GM18858 (cell line): Measurements from ENCODE around the gene ARHGAP28.
"Not testable (repeated sequence)": the region's sequence is repeated elsewhere in the genome, so short reads cannot be mapped to it uniquely, and the experiment has no call there.

Source experiments
- ATAC-seq: cut with Tn5 transposase; IDR thresholded peaks from one replicate; pipeline ENCODE4 v1.9.1; 2021; ENCODE audit not compliant: unreplicated experiment

Gene ARHGAP28

GRCh38 chr18:6920099-6920955, 190.8 kb downstream of the ARHGAP28 start:
- ATAC-seq: no peak

DNA sequence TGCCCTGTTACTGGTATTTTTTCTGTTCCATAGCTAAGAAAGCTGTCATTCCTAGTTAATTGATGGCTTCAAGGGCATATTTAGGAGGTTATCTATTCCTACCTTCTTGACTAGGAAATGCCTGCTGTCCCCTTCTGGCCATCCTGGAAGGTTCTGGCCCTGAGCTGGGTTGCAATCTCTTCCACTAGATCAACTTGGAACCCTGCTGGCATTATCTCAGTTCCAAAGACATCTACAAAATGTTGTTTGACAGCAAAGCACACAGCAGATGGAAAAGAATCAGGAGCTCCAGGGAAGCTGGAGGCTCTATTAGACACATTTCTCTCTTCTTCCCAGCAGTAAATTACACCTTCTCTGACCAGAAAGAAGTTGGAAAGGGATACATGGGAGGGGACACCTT, 192.1 kb downstream of the ARHGAP28 start:
- no peak for ATAC-seq

GRCh38 chr18:6923220-6923619, 193.7 kb downstream of the ARHGAP28 start:
- no peak for ATAC-seq

DNA sequence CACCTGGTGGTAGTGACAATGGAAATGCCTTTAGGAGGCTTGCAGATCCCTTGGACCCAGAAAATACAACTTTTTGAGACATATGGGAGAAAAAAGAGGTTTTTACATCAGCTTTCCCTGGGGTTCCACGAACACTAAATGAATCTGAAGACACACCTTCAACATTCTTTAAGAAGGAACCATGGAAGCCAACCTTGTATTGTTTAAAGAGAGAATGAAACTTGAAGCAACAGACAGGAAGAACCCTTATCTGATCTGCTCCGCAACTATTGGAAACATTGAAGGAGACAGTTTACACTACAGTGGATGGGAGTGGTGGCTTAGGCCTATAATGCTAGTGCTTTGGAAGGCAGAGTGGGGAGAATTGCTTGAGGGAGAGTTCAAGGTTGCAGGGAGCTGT, 197.6 kb downstream of the ARHGAP28 start:
- no peak for ATAC-seq

DNA sequence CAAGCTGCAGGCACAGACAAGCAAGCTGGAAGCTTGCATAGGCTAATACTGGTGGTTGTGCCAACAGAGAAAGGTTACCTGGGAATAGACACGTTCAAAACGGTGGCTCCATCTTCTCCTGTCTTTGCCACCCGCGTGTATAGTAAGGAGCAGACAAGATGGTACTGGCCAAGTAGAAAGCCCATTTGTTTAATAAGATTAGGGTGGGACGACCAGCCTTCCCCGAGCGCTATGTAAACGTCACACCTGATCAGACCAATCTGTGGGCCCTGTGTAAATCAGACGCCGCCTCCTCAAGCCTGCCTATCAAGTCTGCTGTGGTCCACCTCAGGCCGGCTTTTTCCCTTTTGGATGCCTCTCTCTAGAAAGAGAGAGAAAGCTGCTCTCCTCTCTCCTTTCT, 198.8 kb downstream of the ARHGAP28 start:
- ATAC-seq: no peak

- ATAC-seq: no peak
These were observed 200.0 kb downstream of the ARHGAP28 start for GRCh38 chr18:6929370-6930102.

DNA sequence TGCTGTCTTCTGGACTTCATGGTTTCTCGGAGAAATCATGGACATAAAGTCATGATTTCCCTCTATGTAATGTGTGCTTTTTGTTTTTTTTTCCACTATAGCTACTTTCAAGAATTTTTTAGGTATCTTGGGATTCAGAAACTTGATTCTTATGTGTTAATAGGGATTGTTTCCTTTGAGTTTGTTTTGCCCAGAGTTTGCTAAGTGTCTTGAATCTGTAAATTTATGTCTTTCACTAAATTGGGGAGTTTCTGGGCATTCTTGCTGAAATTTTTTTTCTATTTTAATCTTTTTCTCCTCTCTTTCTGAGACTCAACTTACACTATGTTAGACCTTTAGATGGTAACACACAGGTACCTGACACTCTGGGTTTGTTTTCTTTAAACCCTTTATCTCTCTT, 205.3 kb downstream of the ARHGAP28 start:
- ATAC-seq: no peak

- no peak for ATAC-seq
These were observed 208.5 kb downstream of the ARHGAP28 start for GRCh38 chr18:6938003-6938402.

DNA sequence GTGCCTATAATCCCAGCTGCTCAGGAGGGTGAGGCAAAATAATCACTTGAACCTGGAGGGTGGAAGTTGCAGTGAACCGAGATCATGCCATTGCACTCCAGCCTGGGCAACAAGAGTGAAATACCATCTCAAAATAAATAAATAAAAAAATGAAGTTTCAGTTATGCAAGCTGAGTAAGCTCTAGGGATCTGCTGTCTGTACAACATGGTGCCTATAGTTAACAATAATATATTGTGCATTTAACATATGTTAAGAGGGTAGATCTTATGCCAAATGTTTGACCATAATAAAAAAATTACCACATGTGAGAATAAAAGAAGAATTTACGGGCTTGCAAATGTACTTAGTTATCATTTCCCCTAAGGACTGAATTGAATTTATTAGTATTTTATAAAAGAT, 208.9 kb downstream of the ARHGAP28 start:
- ATAC-seq: not testable (repeated sequence)

- no peak for ATAC-seq
These were observed 210.5 kb downstream of the ARHGAP28 start for GRCh38 chr18:6939972-6940371.

DNA sequence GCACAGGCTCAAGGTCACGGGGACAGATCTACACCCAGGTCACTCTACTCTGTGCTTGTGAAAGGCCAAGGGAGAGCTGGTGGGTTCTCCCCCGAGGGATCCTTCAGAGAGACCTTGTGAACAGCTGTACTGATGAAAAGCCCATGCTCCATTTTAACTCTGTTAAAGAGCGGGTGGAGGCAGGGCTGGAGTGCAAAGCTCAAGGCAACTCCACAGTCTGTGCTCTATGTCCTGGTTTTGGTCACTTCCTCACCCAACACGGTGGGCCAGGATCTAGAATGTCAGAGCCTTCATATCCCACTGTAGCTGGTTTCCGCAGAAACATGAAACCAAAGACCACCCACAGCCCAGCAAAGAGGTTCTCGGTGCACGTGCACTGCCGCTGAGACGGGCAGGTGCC, 210.9 kb downstream of the ARHGAP28 start:
- ATAC-seq: no peak

GRCh38 chr18:6941996-6942395, 212.5 kb downstream of the ARHGAP28 start:
- no peak for ATAC-seq

DNA sequence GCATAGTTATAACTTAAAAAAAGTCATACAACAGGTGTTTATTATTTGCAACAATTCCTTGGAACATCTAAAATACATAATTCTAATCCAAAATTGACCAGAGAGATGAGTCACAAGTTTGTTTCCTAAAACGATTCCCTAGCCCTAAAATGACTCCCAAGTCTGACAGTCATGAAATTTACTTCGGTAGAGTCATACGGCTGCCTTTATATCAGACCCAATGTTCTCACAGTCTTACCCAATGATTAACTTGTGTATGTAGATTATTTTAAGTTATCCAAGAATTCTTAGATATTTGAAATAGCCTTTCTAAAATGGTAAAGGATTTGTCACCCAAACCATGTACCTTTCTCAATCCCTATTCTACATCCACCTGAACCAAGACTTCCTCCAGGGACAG, 213.2 kb downstream of the ARHGAP28 start:
- no peak for ATAC-seq

DNA sequence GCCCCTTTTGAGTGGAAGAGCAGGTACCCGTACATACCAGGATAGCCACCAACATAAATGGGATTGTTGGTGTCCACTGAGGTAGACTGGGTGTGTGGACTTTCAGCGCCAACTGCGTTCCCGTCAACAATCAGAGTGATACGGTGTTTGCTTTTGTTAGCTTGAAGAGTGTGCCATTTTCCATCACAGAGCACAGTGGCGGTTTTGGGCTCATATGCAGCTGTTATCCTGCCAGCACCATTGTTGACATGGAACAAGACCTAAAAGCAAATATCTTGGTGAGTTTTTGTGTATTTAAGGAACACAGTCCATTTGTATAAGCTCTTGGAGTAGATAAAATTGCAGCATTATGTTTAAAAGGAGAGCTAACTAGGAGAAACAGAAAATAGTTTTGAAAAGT, 213.6 kb downstream of the ARHGAP28 start:
- no peak for ATAC-seq

DNA sequence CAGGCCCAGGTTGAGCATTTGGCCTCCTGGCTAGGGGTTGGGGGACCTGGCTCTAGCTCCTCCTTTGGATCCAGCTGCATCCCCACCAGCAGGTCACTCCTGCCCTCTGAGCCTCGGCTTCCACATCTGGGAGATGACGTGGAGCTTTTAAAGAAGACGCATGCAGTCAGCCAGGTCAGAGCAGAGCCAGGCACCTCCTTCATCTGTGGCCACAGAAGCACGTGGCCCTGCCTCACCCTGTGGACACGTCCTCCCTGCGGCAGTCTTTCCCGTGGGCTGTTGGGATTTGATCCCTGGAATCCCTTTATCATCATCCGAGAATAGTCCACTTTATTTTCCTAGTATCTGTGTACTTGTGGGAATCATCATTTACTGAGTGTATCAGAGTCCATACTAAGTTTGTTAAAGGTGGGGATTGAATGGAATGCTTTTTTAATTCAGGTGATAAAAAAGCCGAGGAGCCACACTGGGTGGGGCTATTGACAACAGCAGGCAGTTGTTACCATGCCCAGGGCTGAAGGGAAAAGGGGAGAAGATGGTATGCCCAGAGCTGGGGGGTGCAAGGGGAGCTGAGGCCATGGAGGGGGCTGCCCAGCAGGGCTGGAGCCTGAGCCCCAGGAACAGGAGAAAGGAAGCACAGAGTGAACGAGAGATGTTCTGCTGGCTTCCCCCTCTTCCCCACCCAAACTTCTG, 218.0 kb downstream of the ARHGAP28 start:
- no peak for ATAC-seq

- ATAC-seq: no peak
These were observed 219.0 kb downstream of the ARHGAP28 start for GRCh38 chr18:6948281-6949055.

- ATAC-seq: no peak
These were observed 220.5 kb downstream of the ARHGAP28 start for GRCh38 chr18:6949800-6950586.

DNA sequence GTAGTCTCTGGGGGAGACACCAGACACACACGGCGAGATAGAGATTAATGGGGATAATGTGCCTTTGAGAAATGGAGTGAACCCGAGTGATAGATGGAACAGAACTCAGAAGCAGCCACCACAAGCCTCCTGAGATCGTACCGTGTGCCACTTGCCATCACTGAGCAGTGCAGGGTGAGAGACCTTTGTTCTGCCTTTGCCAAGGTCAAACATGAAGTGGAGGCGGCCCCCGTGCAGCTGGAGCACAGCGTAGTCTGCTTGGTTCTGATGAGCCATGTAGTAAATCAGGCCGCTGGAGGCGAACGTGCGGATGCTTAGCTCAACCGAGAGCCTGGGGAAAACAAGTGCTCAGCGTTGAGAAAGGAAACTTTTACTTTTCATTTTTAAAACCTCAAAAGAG, 221.1 kb downstream of the ARHGAP28 start:
- ATAC-seq: no peak

GRCh38 chr18:6951336-6952090, 222.0 kb downstream of the ARHGAP28 start:
- ATAC-seq: no peak
